Measurements from ENCODE around the gene PTER.

DNA sequence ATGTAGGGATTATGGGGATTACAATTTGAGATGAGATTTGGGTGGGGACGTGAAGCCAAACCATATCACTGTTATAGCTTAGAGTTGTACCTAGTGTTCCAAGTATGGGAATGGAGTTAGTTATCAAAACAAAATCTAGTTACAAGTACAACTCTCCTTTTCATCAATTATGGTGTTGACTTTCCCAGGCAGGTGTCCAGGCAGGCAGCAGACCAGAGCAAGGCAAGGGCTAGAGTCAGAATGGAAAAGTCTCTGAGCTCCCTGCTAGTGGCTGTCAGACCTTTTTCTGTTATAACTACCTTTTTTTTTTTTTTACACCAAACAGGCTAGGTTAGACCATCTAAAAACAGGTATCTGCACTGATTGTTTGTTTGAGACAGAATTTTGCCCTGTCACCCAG lies 29.2 kb downstream of the PTER start:
- TF ChIP-seq, protein P1, sequence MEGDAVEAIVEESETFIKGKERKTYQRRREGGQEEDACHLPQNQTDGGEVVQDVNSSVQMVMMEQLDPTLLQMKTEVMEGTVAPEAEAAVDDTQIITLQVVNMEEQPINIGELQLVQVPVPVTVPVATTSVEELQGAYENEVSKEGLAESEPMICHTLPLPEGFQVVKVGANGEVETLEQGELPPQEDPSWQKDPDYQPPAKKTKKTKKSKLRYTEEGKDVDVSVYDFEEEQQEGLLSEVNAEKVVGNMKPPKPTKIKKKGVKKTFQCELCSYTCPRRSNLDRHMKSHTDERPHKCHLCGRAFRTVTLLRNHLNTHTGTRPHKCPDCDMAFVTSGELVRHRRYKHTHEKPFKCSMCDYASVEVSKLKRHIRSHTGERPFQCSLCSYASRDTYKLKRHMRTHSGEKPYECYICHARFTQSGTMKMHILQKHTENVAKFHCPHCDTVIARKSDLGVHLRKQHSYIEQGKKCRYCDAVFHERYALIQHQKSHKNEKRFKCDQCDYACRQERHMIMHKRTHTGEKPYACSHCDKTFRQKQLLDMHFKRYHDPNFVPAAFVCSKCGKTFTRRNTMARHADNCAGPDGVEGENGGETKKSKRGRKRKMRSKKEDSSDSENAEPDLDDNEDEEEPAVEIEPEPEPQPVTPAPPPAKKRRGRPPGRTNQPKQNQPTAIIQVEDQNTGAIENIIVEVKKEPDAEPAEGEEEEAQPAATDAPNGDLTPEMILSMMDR (IDR thresholded peaks at IDR 0.05), result no peak
- TF ChIP-seq EZH2 (IDR thresholded peaks at IDR 0.05) (no peak), EZH2phosphoT487 (IDR thresholded peaks at IDR 0.05) (no peak)

Measured in neural progenitor cell (in vitro differentiated cells).